ENCODE data around the gene KDM5B. TPM values are rescaled to one million over a fixed set of nuclear protein-coding genes. Genes with fewer than 3 reads are reported as not detected.

Gene KDM5B
- total and polyA plus RNA-seq, 9 of the 15 experiments (the other 6 are each of a cell fraction or from before 2014, with no cell fraction given), result 15.4 to 90.6 (median 57.1) TPM

DNA sequence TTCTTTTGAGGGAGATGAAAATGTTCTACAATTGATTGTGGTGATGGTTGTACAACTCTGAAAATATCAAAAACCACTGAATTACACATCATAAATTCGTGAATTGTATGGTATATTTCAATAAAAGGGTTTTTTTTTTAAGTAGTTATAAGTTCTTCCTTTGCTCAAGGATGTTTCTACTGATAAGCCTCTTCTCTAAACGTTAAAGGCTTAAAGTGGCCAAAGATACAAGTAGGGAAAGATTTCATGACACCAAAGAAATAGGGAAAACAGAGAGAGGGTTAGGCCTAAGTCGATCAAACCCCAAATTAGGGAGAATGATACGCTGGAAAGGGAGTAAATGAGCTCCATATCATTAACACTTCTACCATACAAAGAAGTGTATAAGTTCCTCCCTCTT lies 4.1 kb downstream of the KDM5B start (continued):
- TF ChIP-seq ZNF507 (tag; conservative IDR thresholded peaks at IDR 0.05), result no peak
- no peak for TF ChIP-seq CHD1 (IDR thresholded peaks at IDR 0.05; ENCODE audit: low read length)
- TF ChIP-seq FOXA1 (IDR thresholded peaks at IDR 0.05; ENCODE audit: borderline replicate concordance), result no peak
- TF ChIP-seq, protein P1, sequence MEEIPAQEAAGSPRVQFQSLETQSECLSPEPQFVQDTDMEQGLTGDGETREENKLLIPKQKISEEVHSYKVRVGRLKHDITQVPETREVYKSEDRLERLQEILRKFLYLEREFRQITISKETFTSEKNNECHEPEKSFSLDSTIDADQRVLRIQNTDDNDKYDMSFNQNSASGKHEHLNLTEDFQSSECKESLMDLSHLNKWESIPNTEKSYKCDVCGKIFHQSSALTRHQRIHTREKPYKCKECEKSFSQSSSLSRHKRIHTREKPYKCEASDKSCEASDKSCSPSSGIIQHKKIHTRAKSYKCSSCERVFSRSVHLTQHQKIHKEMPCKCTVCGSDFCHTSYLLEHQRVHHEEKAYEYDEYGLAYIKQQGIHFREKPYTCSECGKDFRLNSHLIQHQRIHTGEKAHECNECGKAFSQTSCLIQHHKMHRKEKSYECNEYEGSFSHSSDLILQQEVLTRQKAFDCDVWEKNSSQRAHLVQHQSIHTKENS (CRISPR knock-in tag; IDR thresholded peaks at IDR 0.05), result no peak
- no peak for TF ChIP-seq ZNF408 (CRISPR knock-in tag; IDR thresholded peaks at IDR 0.05; ENCODE audit: low read depth)
- TF ChIP-seq, protein P2, sequence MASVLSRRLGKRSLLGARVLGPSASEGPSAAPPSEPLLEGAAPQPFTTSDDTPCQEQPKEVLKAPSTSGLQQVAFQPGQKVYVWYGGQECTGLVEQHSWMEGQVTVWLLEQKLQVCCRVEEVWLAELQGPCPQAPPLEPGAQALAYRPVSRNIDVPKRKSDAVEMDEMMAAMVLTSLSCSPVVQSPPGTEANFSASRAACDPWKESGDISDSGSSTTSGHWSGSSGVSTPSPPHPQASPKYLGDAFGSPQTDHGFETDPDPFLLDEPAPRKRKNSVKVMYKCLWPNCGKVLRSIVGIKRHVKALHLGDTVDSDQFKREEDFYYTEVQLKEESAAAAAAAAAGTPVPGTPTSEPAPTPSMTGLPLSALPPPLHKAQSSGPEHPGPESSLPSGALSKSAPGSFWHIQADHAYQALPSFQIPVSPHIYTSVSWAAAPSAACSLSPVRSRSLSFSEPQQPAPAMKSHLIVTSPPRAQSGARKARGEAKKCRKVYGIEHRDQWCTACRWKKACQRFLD (CRISPR knock-in tag; IDR thresholded peaks at IDR 0.05), result 0 out of 2 replicates have a peak, but pooled peaks have one; percentile 13
- TF ChIP-seq, protein P3, sequence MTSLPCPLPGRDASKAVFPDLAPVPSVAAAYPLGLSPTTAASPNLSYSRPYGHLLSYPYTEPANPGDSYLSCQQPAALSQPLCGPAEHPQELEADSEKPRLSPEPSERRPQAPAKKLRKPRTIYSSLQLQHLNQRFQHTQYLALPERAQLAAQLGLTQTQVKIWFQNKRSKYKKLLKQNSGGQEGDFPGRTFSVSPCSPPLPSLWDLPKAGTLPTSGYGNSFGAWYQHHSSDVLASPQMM (CRISPR knock-in tag; IDR thresholded peaks at IDR 0.05), result no peak
- no peak for TF ChIP-seq ZNF79 (CRISPR knock-in tag; IDR thresholded peaks at IDR 0.05; ENCODE audit: low read depth)
- TF ChIP-seq HDAC6 (IDR thresholded peaks at IDR 0.05; ENCODE audit: low read depth, low read length), result no peak
- no peak for TF ChIP-seq TBL1XR1 (IDR thresholded peaks at IDR 0.05; ENCODE audit: low read length in 2 of 2)
- TF ChIP-seq NCOR1 (IDR thresholded peaks at IDR 0.05), result peak; percentile 28; the same call in 1 of the 2 replicates
- 0 out of 2 replicates have a peak, but pooled peaks have one; percentile 12 for TF ChIP-seq GATAD2B (IDR thresholded peaks at IDR 0.05; ENCODE audit: borderline replicate concordance)
- TF ChIP-seq, protein P4, sequence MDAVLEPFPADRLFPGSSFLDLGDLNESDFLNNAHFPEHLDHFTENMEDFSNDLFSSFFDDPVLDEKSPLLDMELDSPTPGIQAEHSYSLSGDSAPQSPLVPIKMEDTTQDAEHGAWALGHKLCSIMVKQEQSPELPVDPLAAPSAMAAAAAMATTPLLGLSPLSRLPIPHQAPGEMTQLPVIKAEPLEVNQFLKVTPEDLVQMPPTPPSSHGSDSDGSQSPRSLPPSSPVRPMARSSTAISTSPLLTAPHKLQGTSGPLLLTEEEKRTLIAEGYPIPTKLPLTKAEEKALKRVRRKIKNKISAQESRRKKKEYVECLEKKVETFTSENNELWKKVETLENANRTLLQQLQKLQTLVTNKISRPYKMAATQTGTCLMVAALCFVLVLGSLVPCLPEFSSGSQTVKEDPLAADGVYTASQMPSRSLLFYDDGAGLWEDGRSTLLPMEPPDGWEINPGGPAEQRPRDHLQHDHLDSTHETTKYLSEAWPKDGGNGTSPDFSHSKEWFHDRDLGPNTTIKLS (IDR thresholded peaks at IDR 0.05; ENCODE audit: borderline replicate concordance, low read depth), result no peak
- TF ChIP-seq SMAD3 (CRISPR knock-in tag; conservative IDR thresholded peaks at IDR 0.05), result 0 out of 2 replicates have a peak, but pooled peaks have one; percentile 35
- TF ChIP-seq TCF7 (IDR thresholded peaks at IDR 0.05; ENCODE audit: borderline replicate concordance), result no peak
- TF ChIP-seq CBFA2T3 (IDR thresholded peaks at IDR 0.05), result peak; percentile 43; the same call in 1 of the 2 replicates
- no peak for TF ChIP-seq RFX7 (CRISPR knock-in tag; IDR thresholded peaks at IDR 0.05)
- no peak for TF ChIP-seq PHTF2 (CRISPR knock-in tag; IDR thresholded peaks at IDR 0.05)
- peak; percentile 34; the same call in 1 of the 2 replicates for TF ChIP-seq ARID1B (IDR thresholded peaks at IDR 0.05)
- TF ChIP-seq ZNF282 (CRISPR knock-in tag; IDR thresholded peaks at IDR 0.05), result no peak
- TF ChIP-seq ZNF3 (CRISPR knock-in tag; IDR thresholded peaks at IDR 0.05), result no peak
- TF ChIP-seq, protein P5, sequence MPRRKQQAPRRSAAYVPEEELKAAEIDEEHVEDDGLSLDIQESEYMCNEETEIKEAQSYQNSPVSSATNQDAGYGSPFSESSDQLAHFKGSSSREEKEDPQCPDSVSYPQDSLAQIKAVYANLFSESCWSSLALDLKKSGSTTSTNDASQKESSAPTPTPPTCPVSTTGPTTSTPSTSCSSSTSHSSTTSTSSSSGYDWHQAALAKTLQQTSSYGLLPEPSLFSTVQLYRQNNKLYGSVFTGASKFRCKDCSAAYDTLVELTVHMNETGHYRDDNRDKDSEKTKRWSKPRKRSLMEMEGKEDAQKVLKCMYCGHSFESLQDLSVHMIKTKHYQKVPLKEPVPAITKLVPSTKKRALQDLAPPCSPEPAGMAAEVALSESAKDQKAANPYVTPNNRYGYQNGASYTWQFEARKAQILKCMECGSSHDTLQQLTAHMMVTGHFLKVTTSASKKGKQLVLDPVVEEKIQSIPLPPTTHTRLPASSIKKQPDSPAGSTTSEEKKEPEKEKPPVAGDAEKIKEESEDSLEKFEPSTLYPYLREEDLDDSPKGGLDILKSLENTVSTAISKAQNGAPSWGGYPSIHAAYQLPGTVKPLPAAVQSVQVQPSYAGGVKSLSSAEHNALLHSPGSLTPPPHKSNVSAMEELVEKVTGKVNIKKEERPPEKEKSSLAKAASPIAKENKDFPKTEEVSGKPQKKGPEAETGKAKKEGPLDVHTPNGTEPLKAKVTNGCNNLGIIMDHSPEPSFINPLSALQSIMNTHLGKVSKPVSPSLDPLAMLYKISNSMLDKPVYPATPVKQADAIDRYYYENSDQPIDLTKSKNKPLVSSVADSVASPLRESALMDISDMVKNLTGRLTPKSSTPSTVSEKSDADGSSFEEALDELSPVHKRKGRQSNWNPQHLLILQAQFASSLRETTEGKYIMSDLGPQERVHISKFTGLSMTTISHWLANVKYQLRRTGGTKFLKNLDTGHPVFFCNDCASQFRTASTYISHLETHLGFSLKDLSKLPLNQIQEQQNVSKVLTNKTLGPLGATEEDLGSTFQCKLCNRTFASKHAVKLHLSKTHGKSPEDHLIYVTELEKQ (CRISPR knock-in tag; IDR thresholded peaks at IDR 0.05), result no peak
- no peak for TF ChIP-seq KLF1 (tag; IDR thresholded peaks at IDR 0.05)

Data from K562 (cell line).